Hepatocyte (in vitro differentiated cells): ENCODE measurements around the gene FOXA1. TPM values are rescaled to one million over a fixed set of nuclear protein-coding genes. Genes with fewer than 3 reads are reported as not detected.
A peak's percentile ranks its signal among the peaks of the same experiment; 100 is the strongest.

ENCODE experiments used
- DNase-seq: peaks from one replicate; pipeline ENCODE4 v3.0.0-alpha.2; 2016; ENCODE audit warnings: low spot score
- H2AFZ ChIP-seq: fragments of 200-600 bp; sonication (generic); 2 replicates; pipeline ENCODE4 v1.6.0; 2016; ENCODE audit warnings: antibody characterized with exemption, mild to moderate bottlenecking
- H3K27ac ChIP-seq: fragments of 200-600 bp; sonication (generic); 2 replicates; pipeline ENCODE4 v1.5.1; 2016; ENCODE audit warnings: mild to moderate bottlenecking
- H3K27me3 ChIP-seq: fragments of 200-600 bp; sonication (generic); 2 replicates; pipeline ENCODE4 v1.6.1; 2016
- H3K36me3 ChIP-seq: fragments of 200-600 bp; sonication (generic); replicated peaks from 2 replicates; pipeline ENCODE4 v1.5.1; 2016; ENCODE audit warnings: low read depth; ENCODE audit not compliant: insufficient read depth
- H3K4me1 ChIP-seq: fragments of 200-600 bp; sonication (generic); 2 replicates; pipeline ENCODE4 v1.5.1; 2016; ENCODE audit warnings: mild to moderate bottlenecking, moderate library complexity; ENCODE audit not compliant: insufficient read depth
- H3K4me2 ChIP-seq: fragments of 200-600 bp; sonication (generic); 2 replicates; pipeline ENCODE4 v1.6.0; 2016
- H3K4me3 ChIP-seq: fragments of 200-600 bp; sonication (generic); 2 replicates; pipeline ENCODE4 v1.5.1; 2016; ENCODE audit warnings: mild to moderate bottlenecking
- H3K79me2 ChIP-seq: fragments of 200-600 bp; sonication (generic); 2 replicates; pipeline ENCODE4 v1.6.0; 2017; ENCODE audit warnings: mild to moderate bottlenecking
- H3K9me2 ChIP-seq: fragments of 200-600 bp; sonication (generic); replicated peaks from 2 replicates; pipeline ENCODE4 v1.6.0; 2017; ENCODE audit warnings: mild to moderate bottlenecking; ENCODE audit not compliant: insufficient read depth
- H3K9me3 ChIP-seq: fragments of 200-600 bp; sonication (generic); 2 replicates; pipeline ENCODE4 v1.5.1; 2016; ENCODE audit warnings: low read depth, mild to moderate bottlenecking
- H4K20me1 ChIP-seq: fragments of 200-600 bp; sonication (generic); 2 replicates; pipeline ENCODE4 v1.6.0; 2016; ENCODE audit warnings: mild to moderate bottlenecking; ENCODE audit not compliant: insufficient read depth, poor library complexity, severe bottlenecking
- EZH2 ChIP-seq: fragments of 200-600 bp; sonication (generic); IDR thresholded peaks from 2 replicates; pipeline ENCODE4 v1.6.1; 2016; ENCODE audit warnings: antibody characterized with exemption, mild to moderate bottlenecking, borderline replicate concordance
- EZH2phosphoT487 ChIP-seq: fragments of 200-600 bp; sonication (generic); IDR thresholded peaks from one replicate; pipeline ENCODE4 v1.6.1; 2018; ENCODE audit warnings: antibody characterized with exemption, mild to moderate bottlenecking, low read depth, moderate library complexity; ENCODE audit not compliant: unreplicated experiment, severe bottlenecking
- WGBS: methylation state at CpG from one replicate; pipeline ENCODE4 v1.1.6; 2016; ENCODE audit warnings: low lambda C conversion rate; ENCODE audit errors: missing lambda C conversion rate; 5-methylcytosine and 5-hydroxymethylcytosine counted together
- polyA plus RNA-seq: library from polyadenylated mRNA; unstranded; fragments of >200 nt; fragmentation: Nextera tagmentation; extraction: Ambion mirVana; gene quantifications from 2 replicates; pipeline ENCODE4 v1.2.1, GENCODE V29; 2016
- total RNA-seq: library from RNA; depleted of rRNA; stranded (reverse); fragments of >200 nt; gene quantifications from 2 replicates; pipeline ENCODE4 v1.2.3, GENCODE V29; 2014
- TF ChIP-seq, protein P1 (sequence below): fragments of 200-600 bp; sonication (generic); IDR thresholded peaks from 2 replicates; pipeline ENCODE4 v1.5.1; 2016; ENCODE audit warnings: antibody characterized with exemption, mild to moderate bottlenecking; ENCODE audit not compliant: poor library complexity

Gene FOXA1
- total and polyA plus RNA-seq, 2 experiments from 2014 or later = 85.7 to 89.2 TPM

DNA sequence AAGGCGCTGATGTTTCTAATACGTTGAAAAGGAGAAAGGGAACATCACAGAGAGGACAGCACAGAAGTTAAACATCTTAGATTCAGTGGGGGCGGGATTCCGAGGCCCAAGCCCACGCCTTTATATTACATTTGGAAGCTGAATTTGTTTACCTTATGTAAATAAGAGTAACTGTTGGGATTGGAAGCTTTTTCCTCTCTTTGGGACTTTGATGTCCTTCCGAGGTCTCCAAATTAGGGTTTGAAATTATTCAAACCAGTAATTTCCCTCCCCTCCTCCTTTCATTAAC, 6.4 kb downstream of the FOXA1 start:
- peak overlapping the region; percentile 41 for H2AFZ ChIP-seq

DNA sequence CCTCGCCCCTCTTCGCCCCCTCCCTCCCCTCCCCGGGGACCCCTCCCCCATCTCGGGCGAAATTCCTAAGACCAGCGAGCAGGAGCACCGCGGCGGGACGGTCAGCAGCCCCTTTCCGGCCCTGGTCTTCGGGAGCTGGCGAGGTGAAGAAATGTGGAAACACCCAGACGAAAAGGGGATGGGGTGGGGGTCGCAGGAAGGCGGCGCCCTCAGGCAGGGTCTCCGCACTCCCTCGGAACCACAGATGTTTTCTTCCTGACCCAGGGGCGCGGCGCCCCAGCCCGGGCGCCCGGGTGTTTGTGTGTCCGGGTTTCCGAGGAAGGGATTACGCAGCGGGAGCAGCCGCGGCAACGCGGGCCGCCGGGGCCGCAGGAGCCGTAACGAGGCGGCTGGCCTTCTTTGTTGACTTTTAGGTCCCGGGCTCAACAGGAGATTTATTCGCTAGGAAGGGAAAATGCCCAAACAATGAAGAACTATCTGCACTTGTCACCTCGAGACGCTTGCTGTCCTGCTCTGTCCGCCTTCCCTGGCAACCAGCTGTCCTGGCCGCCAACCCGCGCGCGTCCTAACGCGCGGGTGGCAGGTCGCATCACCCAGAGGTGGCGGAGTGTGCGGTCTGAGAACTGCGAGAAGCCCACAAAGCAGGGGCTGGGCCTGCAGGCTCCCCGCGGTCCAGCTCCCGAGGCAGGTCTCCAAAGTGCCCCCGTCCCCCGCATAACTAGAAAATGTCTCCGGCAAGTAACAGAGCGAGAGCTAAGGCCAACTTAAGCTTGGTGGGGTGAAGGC, 7.0 kb downstream of the FOXA1 start:
- H3K9me2 ChIP-seq = no peaks in the 10 kb centered on the region
- H3K79me2 ChIP-seq = peaks cover 44% of the 10 kb centered on the region
- no peaks in the 10 kb centered on the region for H3K9me3 ChIP-seq
- H3K4me2 ChIP-seq = peak overlapping the region; percentile 87
- peak overlapping the region; percentile 95 for H3K27ac ChIP-seq
- peak; percentile 53 for DNase-seq
- H3K4me3 ChIP-seq = peak overlapping the region; percentile 54
- H3K36me3 ChIP-seq = no peaks in the 10 kb centered on the region
- 2% methylated on average over 60 of the region's 63 CpGs for WGBS
- peaks cover 85% of the 10 kb centered on the region for H3K27me3 ChIP-seq
- peak overlapping the region; percentile 41 for H2AFZ ChIP-seq
- H4K20me1 ChIP-seq = no peaks in the 10 kb centered on the region
- TF ChIP-seq EZH2 (peak; percentile 88), EZH2phosphoT487 (peak; percentile 58)
- TF ChIP-seq, protein P1, sequence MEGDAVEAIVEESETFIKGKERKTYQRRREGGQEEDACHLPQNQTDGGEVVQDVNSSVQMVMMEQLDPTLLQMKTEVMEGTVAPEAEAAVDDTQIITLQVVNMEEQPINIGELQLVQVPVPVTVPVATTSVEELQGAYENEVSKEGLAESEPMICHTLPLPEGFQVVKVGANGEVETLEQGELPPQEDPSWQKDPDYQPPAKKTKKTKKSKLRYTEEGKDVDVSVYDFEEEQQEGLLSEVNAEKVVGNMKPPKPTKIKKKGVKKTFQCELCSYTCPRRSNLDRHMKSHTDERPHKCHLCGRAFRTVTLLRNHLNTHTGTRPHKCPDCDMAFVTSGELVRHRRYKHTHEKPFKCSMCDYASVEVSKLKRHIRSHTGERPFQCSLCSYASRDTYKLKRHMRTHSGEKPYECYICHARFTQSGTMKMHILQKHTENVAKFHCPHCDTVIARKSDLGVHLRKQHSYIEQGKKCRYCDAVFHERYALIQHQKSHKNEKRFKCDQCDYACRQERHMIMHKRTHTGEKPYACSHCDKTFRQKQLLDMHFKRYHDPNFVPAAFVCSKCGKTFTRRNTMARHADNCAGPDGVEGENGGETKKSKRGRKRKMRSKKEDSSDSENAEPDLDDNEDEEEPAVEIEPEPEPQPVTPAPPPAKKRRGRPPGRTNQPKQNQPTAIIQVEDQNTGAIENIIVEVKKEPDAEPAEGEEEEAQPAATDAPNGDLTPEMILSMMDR = no peak
- H3K4me1 ChIP-seq = peaks cover 19% of the 10 kb centered on the region

More for the DNA sequence above, 6.4 kb downstream of the FOXA1 start:
- Histone ChIP-seq H3K4me3 (peak overlapping the region; percentile 54), H3K36me3 (no peaks in the 10 kb centered on the region), H3K9me3 (no peaks in the 10 kb centered on the region), H4K20me1 (no peaks in the 10 kb centered on the region), H3K27me3 (peaks cover 86% of the 10 kb centered on the region), H3K27ac (peak overlapping the region; percentile 95), H3K4me1 (peaks cover 19% of the 10 kb centered on the region), H3K9me2 (no peaks in the 10 kb centered on the region), H3K4me2 (peak overlapping the region; percentile 87), H3K79me2 (peaks cover 50% of the 10 kb centered on the region)
- DNase-seq = peak; percentile 38
- no peak for TF ChIP-seq EZH2phosphoT487
- TF ChIP-seq EZH2 = no peak
- TF ChIP-seq, protein P1 = no peak
- WGBS = 7% methylated on average over 6 of the region's 6 CpGs

DNA sequence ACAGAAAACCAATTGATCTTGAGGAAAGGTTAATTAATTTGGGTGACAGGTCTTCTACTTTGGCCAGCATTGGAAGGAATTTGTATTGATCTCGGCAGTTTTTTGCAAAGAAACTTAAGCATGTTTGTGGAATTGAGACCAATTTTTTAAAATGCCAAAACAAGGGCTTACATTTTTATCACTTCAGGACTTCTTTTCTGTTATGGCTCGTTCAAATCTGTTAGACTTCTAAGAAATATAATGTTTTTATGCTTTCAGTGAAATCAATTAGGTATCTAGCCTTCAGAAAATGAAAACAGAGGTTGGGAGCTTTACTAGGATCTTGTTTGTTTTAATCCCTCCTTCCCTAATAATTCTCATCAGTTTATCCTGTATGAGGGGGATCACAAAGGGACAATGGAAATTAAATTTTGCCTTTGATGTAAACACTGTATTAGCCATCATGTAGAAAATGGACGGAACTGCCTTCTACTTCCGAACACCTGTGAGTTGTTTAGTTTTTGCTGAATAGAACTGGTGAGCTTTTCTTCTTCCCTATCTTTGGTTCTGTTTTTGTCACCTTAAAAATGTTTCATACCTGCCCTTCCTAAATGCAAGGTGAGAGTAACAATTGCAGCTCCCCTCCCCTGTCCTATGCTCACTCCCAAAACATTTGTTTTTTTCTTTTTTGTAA, 7.8 kb downstream of the FOXA1 start:
- H3K4me2 ChIP-seq = peak overlapping the region; percentile 87
- H3K27me3 ChIP-seq = peaks cover 83% of the 10 kb centered on the region
- peak overlapping the region; percentile 95 for H3K27ac ChIP-seq
- no peak for TF ChIP-seq EZH2
- TF ChIP-seq, protein P1 = no peak
- TF ChIP-seq EZH2phosphoT487 = no peak
- no peaks in the 10 kb centered on the region for H4K20me1 ChIP-seq
- 10% methylated on average over 4 of the region's 4 CpGs for WGBS
- peak overlapping the region; percentile 4 for H3K4me3 ChIP-seq
- no peaks in the 10 kb centered on the region for H3K9me2 ChIP-seq
- no peak overlapping the region for H2AFZ ChIP-seq
- peaks cover 40% of the 10 kb centered on the region for H3K79me2 ChIP-seq
- no peak for DNase-seq
- H3K4me1 ChIP-seq = peaks cover 19% of the 10 kb centered on the region
- no peaks in the 10 kb centered on the region for H3K9me3 ChIP-seq
- no peaks in the 10 kb centered on the region for H3K36me3 ChIP-seq
